SK-N-DZ (cell line): ENCODE data around the gene PTPRU.
"Not testable (repeated sequence)": the region's sequence is repeated elsewhere in the genome, so short reads cannot be mapped to it uniquely, and the experiment has no call there.

ENCODE experiments used
- DNase-seq: peaks from one replicate; pipeline ENCODE4 v3.0.0-alpha.2; 2015; ENCODE audit warnings: low spot score

The PTPRU gene

DNA sequence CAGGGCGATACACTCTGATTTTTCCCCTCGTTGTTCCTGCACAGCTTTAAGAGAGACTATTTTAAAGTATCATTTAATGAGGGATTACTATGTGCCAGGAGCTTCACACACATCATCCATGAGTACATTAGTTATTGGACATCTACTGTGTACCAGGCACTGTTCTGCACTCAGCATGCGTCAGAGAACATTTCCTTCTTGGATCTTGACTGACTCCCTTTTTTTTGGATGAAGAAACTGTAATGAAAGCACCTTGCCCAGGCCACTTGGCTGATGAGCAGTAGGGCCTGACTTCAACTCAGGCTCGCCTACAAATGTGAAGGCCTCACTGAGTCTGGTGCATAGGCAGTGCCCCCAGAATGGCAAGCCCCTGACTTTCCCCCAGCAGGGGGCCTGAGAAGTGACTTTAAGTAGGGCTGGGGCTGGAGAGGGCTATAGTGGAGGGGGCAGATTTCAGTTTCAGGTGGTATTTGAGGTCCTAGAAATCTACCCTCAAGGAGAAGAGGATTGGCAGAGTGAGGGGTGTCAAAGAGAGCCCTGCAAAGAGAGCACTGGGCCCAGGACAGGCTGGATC is 50.0 kb downstream of the PTPRU start:
- no peak for DNase-seq

DNA sequence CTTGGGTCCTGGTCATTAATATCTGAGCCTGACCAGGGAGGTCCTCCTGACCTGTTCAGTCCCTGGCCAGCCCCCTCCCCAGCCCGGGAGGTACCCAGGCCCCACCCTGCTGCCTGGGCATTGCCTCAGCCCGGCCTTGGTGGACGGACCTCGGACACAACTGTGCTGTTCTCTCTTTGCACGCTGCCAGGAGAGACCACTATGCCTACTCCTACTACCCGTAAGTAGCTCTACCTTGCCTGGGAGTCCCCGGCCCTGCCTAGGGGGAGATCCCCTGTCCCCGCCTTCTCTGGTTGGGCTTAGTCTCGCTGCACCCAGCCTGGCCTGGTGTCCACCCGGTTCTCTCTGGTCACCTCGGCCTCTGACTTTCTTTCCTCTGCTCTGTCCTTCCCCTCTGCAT is 53.2 kb downstream of the PTPRU start:
- DNase-seq = no peak

DNA sequence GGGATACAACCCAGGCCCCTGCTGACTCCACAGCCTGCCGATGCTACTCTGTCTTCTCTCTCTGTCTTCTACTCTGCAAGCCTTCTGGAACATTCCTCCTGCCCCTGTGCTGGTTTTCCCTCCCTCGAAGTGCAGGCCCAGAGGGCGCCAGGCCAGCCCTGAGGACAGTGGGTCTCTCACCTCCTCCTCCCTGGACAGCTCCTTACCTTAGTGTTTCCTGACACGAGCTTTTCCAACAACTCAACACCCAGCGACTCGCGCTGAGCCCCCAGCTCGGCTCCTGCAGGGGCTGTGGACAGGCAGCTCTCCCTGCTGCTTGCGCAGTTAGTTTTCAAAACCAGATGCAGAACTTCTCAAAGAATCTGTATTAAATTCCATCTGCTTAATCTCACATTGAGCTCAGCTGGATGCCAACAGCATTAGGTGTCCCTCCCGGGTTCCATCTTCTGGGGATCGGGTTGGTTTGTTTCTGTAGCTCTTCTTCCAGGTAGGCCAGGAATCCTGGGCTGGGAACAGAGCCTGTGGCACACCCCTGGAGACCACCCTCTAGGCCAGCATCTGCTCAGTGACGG is 54.2 kb downstream of the PTPRU start:
- no peak for DNase-seq

DNA sequence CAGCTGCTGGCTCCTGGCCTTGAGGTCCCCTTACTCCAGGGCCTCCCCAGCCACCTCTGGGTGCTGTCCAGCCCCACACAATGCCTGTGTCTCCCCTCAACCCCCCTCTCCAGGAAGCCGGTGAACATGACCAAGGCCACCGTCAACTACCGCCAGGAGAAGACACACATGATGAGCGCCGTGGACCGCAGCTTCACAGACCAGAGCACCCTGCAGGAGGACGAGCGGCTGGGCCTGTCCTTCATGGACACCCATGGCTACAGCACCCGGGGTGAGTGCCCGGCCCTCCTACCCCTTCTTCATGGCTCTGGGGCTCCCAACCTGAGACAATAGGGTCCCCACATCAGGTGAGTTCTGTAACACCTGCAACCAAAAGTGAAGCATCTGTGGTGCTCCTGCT is 55.4 kb downstream of the PTPRU start:
- DNase-seq = no peak

DNA sequence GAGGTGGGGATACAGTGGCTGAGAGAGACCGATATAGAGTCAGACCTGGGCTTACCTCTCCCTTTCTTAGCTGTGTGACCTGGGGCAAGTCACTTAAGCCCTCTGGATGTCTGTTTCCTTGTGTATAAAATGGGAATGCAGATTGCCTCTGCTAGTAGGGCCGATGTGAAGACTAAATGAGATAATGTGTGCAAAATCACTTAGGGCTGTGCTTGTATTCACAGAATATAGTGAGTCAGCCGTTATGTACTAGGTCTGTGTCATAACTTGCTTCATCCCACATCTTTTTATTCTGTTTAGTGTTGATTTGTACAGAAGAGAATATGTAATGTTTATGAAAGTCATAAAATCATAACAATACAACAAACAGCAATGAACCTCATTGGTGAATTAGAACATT is 56.0 kb downstream of the PTPRU start:
- DNase-seq = no peak

- no peak for DNase-seq
Observed at GRCh38 chr1:29297450-29297849, 61.1 kb downstream of the PTPRU start.

DNA sequence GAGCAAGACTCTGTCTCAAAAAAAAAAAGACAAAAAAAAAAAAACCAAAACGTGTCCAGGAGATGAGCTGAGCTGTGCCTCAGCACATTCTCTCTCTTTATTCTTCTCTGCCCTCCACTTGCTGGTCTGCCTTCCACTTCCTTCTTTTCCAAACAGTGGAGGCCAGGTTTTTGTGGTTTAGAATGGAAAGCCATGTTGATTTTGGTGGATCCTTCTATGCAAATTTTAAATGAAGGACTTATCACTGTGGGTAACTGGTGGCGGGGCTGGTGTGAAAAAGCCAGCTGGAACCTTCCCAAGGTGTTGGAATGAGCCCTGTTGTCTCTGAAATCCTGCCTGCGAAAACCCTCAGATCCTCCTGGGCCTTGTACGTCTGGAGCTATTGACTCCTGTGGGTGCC is 61.9 kb downstream of the PTPRU start:
- no peak for DNase-seq

DNA sequence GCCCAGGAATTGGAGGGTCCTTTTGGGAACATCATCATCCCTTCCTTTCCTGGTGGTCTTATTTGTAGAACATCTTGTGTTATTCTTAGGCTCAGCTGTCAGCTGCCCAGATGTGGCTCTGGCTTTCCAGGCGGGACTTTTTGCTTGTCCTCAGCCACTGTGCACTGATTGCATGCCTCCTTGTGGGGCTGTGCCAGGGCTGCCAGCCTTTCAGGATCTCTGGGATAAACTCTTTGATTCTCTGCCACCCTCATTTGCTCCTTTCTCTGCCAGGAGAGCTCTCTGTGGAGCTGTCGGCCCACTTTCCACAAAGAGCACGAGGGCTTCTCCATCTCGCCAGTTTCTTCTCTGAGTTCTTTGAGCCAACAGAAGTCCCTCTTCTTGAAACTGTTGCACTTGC is 63.1 kb downstream of the PTPRU start:
- DNase-seq = no peak

GRCh38 chr1:29301732-29302131 is 65.4 kb downstream of the PTPRU start:
- DNase-seq = not testable (repeated sequence)

- DNase-seq = no peak
Observed at GRCh38 chr1:29303201-29304024, 67.1 kb downstream of the PTPRU start.

- DNase-seq = no peak
Observed at GRCh38 chr1:29304025-29304684, 67.8 kb downstream of the PTPRU start.

DNA sequence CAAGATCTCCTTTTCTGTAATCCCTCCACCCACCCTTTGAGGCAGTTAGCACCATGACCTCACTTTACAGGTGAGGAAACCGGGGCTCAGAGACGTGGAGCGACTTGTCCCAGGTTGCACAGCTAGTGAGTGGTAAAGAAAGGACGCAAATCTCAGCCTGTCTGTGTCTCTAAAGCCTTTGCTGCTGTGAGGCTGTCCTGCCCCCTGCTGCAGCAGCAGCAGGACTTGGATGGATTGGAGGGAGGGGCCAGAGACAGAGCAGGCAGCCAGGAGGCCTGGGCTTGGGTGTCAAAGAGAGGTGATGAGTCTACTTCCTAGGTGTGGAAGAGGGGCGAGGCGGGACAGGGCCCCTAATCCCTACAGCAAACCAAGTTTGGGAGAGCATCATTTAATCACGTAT is 69.6 kb downstream of the PTPRU start:
- no peak for DNase-seq

GRCh38 chr1:29306471-29307140 is 70.3 kb downstream of the PTPRU start:
- no peak for DNase-seq

GRCh38 chr1:29309075-29309474 is 72.8 kb downstream of the PTPRU start:
- no peak for DNase-seq

GRCh38 chr1:29309621-29310020 is 73.3 kb downstream of the PTPRU start:
- no peak for DNase-seq

GRCh38 chr1:29310616-29311180 is 74.4 kb downstream of the PTPRU start:
- DNase-seq = no peak

DNA sequence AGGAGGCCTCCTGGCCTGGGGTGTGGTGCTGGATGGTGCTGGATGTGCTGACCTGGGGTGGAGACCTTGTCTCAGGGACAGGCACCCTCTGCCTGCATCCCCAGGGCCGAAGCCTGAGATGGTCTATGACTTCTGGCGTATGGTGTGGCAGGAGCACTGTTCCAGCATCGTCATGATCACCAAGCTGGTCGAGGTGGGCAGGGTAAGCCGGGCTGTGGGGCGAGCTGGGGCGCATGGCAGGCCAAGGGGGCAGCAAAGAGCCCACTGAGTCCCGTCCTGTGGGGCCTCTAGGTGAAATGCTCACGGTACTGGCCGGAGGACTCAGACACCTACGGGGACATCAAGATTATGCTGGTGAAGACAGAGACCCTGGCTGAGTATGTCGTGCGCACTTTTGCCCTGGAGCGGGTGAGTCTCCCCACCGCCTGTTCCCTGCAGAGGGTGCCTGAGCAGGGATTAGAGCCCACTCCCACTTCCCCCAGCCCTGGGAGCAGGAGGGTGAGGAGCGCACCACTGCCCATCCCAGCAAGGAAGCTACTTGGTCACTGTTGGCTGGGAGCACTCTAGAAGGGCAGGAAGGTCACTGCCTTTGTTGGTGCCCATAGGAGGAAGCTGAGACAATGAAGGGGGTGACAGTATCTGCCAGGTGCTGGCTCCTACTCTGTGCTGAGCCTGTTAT is 75.2 kb downstream of the PTPRU start:
- no peak for DNase-seq

DNA sequence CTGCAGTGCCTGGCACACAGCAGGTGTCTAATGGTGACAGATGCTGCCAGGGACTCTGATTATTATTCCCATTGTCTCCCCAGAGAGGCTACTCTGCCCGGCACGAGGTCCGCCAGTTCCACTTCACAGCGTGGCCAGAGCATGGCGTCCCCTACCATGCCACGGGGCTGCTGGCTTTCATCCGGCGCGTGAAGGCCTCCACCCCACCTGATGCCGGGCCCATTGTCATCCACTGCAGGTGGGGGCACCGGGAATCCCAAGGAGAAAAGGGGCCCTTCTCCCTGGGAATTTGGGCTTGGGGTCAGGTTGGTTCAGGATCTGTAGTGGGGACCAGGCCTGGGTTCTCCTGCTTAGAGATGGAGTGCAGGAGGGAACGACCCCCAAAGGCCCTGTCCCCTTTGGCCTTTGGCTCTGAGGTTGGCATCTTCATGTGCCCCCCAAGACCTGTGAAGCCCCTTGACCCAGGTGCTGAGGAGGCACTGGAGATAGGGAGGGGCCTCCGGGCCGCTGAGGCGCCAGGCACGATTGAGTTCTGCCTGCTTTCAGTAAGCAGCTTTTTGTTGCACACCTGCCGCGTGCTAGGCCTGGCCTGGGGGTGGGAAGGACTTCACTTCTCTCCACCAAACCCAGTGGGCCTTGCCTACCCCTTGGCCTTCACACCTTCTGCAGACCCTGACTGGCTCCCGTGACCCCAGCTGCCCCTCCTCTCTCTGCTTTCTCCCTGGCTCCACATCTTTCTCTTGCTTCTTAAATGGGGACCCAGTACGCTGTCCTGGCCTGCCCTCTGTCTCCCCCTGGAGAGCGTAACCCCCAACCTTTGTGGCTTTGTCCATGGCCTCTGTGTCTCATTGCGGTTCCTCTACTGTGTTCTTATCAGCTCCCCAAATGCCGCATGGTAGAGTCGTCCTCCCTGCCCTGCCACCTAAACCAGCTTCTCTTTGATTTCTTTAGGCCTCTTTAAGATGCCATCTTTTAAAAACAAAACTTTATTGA is 76.4 kb downstream of the PTPRU start:
- no peak for DNase-seq

DNA sequence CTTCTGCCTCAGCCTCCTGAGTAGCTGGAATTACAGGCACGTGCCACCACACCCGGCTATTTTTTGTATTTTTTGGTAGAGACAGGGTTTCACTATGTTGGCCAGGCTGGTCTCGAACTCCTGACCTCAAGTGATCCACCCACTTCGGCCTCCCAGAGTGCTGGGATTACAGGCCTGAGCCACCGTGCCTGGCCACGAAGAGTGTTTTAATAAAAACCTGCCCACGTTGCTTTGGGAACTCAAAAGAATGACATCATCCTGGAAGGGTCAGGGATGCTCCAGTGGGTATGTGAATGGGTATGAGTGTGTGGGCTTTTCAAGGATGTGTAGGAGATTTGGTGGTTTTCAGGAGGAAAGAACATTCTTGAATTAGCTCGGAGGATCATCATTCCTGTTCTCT is 78.4 kb downstream of the PTPRU start:
- not testable (repeated sequence) for DNase-seq

DNA sequence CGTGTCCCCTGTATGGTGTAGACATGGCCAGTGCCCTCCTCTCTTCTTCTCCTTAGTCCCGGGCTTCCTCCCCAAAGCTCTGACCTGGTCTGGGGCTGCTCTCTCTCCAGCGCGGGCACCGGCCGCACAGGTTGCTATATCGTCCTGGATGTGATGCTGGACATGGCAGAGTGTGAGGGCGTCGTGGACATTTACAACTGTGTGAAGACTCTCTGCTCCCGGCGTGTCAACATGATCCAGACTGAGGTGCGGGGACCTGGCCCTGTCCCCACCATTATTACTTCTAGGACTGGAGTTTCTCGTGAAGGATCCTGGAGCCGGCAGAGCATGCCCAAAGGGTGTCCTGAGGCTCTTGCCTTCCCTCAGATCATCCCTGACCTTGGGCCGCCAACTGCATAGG is 78.9 kb downstream of the PTPRU start:
- no peak for DNase-seq
